AG04449 (cell line): ENCODE measurements around the gene CRYZ.
A peak's percentile ranks its signal among the peaks of the same experiment; 100 is the strongest.
"Not testable (repeated sequence)": the region's sequence is repeated elsewhere in the genome, so short reads cannot be mapped to it uniquely, and the experiment has no call there.

Experiments
- CTCF ChIA-PET: fragments of 350-600 bp; formaldehyde crosslinking; extraction: SDS; loops from one replicate; lab custom pipeline; 2021; ENCODE audit warnings: antibody characterized with exemption; lab: Yijun Ruan, JAX
- POLR2A ChIA-PET: fragments of 400-600, 350-600 bp; formaldehyde crosslinking; extraction: SDS; loops from one replicate; lab custom pipeline; 2020; ENCODE audit warnings: antibody characterized with exemption, inconsistent platforms; lab: Yijun Ruan, JAX
- DNase-seq: peaks from one replicate; pipeline ENCODE4 v3.0.0-alpha.2; 2010; ENCODE audit warnings: low read depth, low spot score
- H3K4me3 ChIP-seq: 2 replicates; pipeline ENCODE4 v1.5.1; 2011; ENCODE audit warnings: low read depth, mild to moderate bottlenecking, control low read depth, low read length
- TF ChIP-seq, protein P1 (sequence below): IDR thresholded peaks from one replicate; pipeline ENCODE4 v1.5.1; 2011; ENCODE audit warnings: mild to moderate bottlenecking, moderate library complexity, low read length, control low read depth, inconsistent platforms; ENCODE audit not compliant: insufficient read depth; ENCODE audit errors: missing control alignments

The CRYZ gene

DNA sequence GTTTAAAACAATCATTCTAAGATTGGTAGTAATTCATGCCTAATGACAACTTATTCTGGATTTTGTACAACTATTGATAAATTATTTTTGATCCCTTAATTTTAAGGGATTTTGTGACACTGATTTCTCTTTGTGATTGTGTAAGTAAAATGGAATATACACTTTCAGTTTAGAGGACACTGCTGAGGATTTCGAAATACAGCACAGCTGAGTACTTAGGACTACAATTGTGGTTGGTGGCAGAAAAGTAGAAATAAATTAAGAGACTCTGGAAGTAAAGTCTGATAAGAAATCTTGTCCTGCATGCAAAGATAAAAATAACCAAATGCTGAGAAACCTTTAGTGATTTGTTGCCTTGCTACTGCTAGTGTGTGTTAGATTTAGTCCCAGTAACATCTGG is 40.1 kb upstream of the CRYZ start:
- POLR2A ChIA-PET, result no interaction called here
- DNase-seq, result no peak
- H3K4me3 ChIP-seq, result no peak overlapping the region
- CTCF ChIA-PET, result interaction anchor here (1.0 to 6.8 kb wide), 5 partner anchors 9 to 434 kb away, joined by 3 to 148 read pairs (median 7); no protein-coding TSS in a partner anchor
- TF ChIP-seq, protein P1, sequence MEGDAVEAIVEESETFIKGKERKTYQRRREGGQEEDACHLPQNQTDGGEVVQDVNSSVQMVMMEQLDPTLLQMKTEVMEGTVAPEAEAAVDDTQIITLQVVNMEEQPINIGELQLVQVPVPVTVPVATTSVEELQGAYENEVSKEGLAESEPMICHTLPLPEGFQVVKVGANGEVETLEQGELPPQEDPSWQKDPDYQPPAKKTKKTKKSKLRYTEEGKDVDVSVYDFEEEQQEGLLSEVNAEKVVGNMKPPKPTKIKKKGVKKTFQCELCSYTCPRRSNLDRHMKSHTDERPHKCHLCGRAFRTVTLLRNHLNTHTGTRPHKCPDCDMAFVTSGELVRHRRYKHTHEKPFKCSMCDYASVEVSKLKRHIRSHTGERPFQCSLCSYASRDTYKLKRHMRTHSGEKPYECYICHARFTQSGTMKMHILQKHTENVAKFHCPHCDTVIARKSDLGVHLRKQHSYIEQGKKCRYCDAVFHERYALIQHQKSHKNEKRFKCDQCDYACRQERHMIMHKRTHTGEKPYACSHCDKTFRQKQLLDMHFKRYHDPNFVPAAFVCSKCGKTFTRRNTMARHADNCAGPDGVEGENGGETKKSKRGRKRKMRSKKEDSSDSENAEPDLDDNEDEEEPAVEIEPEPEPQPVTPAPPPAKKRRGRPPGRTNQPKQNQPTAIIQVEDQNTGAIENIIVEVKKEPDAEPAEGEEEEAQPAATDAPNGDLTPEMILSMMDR, result no peak

- DNase-seq, result peak; percentile 4
- TF ChIP-seq, protein P1, result peak; percentile 61
- ChIA-PET POLR2A (no interaction called here), CTCF (interaction anchor here (0.8 to 6.8 kb wide), 18 partner anchors 9 to 456 kb away, joined by 3 to 148 read pairs (median 4); no protein-coding TSS in a partner anchor)
- H3K4me3 ChIP-seq, result no peak overlapping the region
These were observed 39.2 kb upstream of the CRYZ start for GRCh38 chr1:74771913-74772515.

- TF ChIP-seq, protein P1, result no peak
- H3K4me3 ChIP-seq, result no peak overlapping the region
- POLR2A ChIA-PET, result no interaction called here
- no peak for DNase-seq
- CTCF ChIA-PET, result interaction anchor here (0.8 to 3.3 kb wide), 4 partner anchors 9 to 436 kb away, joined by 3 to 23 read pairs (median 4); no protein-coding TSS in a partner anchor
These were observed 34.6 kb upstream of the CRYZ start for GRCh38 chr1:74767490-74767889.

GRCh38 chr1:74766579-74766978 is 33.7 kb upstream of the CRYZ start:
- no peak overlapping the region for H3K4me3 ChIP-seq
- ChIA-PET CTCF (interaction anchor here (0.8 to 1.8 kb wide), 2 partner anchors 33 to 436 kb away, joined by 4 to 15 read pairs; no protein-coding TSS in a partner anchor), POLR2A (no interaction called here)
- TF ChIP-seq, protein P1, result no peak
- DNase-seq, result no peak

GRCh38 chr1:74763807-74764206 is 31.0 kb upstream of the CRYZ start:
- CTCF ChIA-PET, result interaction anchor here (1.2 to 2.3 kb wide), 2 partner anchors 8 to 439 kb away, joined by 3 to 7 read pairs; no protein-coding TSS in a partner anchor
- TF ChIP-seq, protein P1, result no peak
- DNase-seq, result no peak
- POLR2A ChIA-PET, result no interaction called here
- H3K4me3 ChIP-seq, result no peak overlapping the region

GRCh38 chr1:74756650-74757049 is 23.8 kb upstream of the CRYZ start:
- CTCF ChIA-PET, POLR2A ChIA-PET: not testable (repeated sequence)

More at GRCh38 chr1:74756650-74757049, 23.8 kb upstream of the CRYZ start:
- DNase-seq, H3K4me3 ChIP-seq: not testable (repeated sequence)
